Lower lobe of right lung (tissue), 2 donors: ENCODE data around the gene SPATA2. TPM values are rescaled to one million over a fixed set of nuclear protein-coding genes. Genes with fewer than 3 reads are reported as not detected.

Experiments used
- ATAC-seq, 2 donors: fragments of 200-7000 bp; cut with Tn5 transposase; one replicate each; pipeline ENCODE4 v1.9.1; 2020 to 2022; ENCODE audit warnings: mild to moderate bottlenecking in 2 of 2, moderate library complexity in 2 of 2
- DNase-seq: peaks from one replicate; pipeline ENCODE4 v3.0.0-alpha.2; 2020
- H3K27ac ChIP-seq: fragments of 200-600 bp; one replicate; pipeline ENCODE4 v1.8.0; 2022
- H3K27me3 ChIP-seq: fragments of 200-600 bp; one replicate; pipeline ENCODE4 v1.8.0; 2022; ENCODE audit warnings: low read depth
- H3K36me3 ChIP-seq: fragments of 200-600 bp; one replicate; pipeline ENCODE4 v1.8.0; 2022; ENCODE audit warnings: mild to moderate bottlenecking
- H3K4me1 ChIP-seq: fragments of 200-600 bp; one replicate; pipeline ENCODE4 v1.8.0; 2022
- H3K4me3 ChIP-seq: fragments of 200-600 bp; one replicate; pipeline ENCODE4 v1.8.0; 2022; ENCODE audit warnings: mild to moderate bottlenecking
- H3K9me3 ChIP-seq: fragments of 200-600 bp; one replicate; pipeline ENCODE4 v1.8.0; 2022
- CTCF ChIP-seq: fragments of 200-600 bp; IDR thresholded peaks from one replicate; pipeline ENCODE4 v1.8.0; 2022; ENCODE audit warnings: antibody characterized with exemption, mild to moderate bottlenecking
- intact Hi-C: fragments of 100-400 bp; cut with DNase I; formaldehyde crosslinking; loops from one replicate; pipeline ENCODE4 v1.11.0; 2022
- total RNA-seq: library from RNA; stranded (reverse); fragmentation: NEBNext Ultra II Directional; extraction: Animal tissue kit (Norgen Biotek cat#: 25700); gene quantifications from one replicate; pipeline ENCODE4 v1.2.1, GENCODE V29; 2021
- donor health status: DM: no; HTN: yes; CAD: no; lungs with severe emphysema.

The SPATA2 gene
- total RNA-seq, 1 donor from 2014 or later: 7.2 TPM

- Histone ChIP-seq H3K9me3 (no peaks in the 10 kb centered on the region), H3K36me3 (peaks cover 58% of the 10 kb centered on the region), H3K4me3 (no peak overlapping the region), H3K27me3 (no peaks in the 10 kb centered on the region), H3K4me1 (no peaks in the 10 kb centered on the region), H3K27ac (no peak overlapping the region)
- ATAC-seq (no peak), DNase-seq (no peak)
- intact Hi-C loops: no loop called here
- TF ChIP-seq CTCF: no peak
Observed at GRCh38 chr20:49874696-49875095, 40.6 kb downstream of the SPATA2 start.

- Histone ChIP-seq H3K36me3 (peaks cover 50% of the 10 kb centered on the region), H3K27me3 (no peaks in the 10 kb centered on the region), H3K27ac (no peak overlapping the region), H3K4me1 (no peaks in the 10 kb centered on the region), H3K4me3 (no peak overlapping the region), H3K9me3 (no peaks in the 10 kb centered on the region)
- no peak for ATAC-seq
- intact Hi-C loops: no loop called here
- no peak for TF ChIP-seq CTCF
- DNase-seq: no peak
Observed at GRCh38 chr20:49872056-49872455, 43.3 kb downstream of the SPATA2 start.

GRCh38 chr20:49871391-49871948, 43.9 kb downstream of the SPATA2 start:
- no peak for DNase-seq
- Histone ChIP-seq H3K27ac (no peak overlapping the region), H3K36me3 (peaks cover 45% of the 10 kb centered on the region), H3K9me3 (no peaks in the 10 kb centered on the region), H3K27me3 (no peaks in the 10 kb centered on the region), H3K4me1 (no peaks in the 10 kb centered on the region), H3K4me3 (no peak overlapping the region)
- intact Hi-C loops: no loop called here
- no peak for ATAC-seq
- no peak for TF ChIP-seq CTCF

GRCh38 chr20:49870261-49870660, 45.1 kb downstream of the SPATA2 start:
- Histone ChIP-seq H3K36me3 (peaks cover 47% of the 10 kb centered on the region), H3K27ac (no peak overlapping the region), H3K4me1 (no peaks in the 10 kb centered on the region)

GRCh38 chr20:49868964-49869363, 46.4 kb downstream of the SPATA2 start:
- Histone ChIP-seq H3K36me3 (peaks cover 52% of the 10 kb centered on the region), H3K27ac (no peak overlapping the region), H3K4me1 (no peaks in the 10 kb centered on the region), H3K27me3 (no peaks in the 10 kb centered on the region), H3K9me3 (no peaks in the 10 kb centered on the region), H3K4me3 (no peak overlapping the region)
- intact Hi-C loops: no loop called here
- ATAC-seq (no peak), DNase-seq (no peak)
- TF ChIP-seq CTCF: no peak

More at GRCh38 chr20:49870261-49870660, 45.1 kb downstream of the SPATA2 start:
- no peaks in the 10 kb centered on the region for H3K27me3 ChIP-seq
- no peak overlapping the region for H3K4me3 ChIP-seq
- ATAC-seq: no peak
- intact Hi-C loops: no loop called here
- H3K9me3 ChIP-seq: no peaks in the 10 kb centered on the region
- no peak for DNase-seq
- TF ChIP-seq CTCF: no peak

GRCh38 chr20:49868538-49868937, 46.8 kb downstream of the SPATA2 start:
- Histone ChIP-seq H3K4me3 (no peak overlapping the region), H3K27me3 (no peaks in the 10 kb centered on the region), H3K36me3 (peaks cover 56% of the 10 kb centered on the region), H3K9me3 (no peaks in the 10 kb centered on the region), H3K27ac (no peak overlapping the region), H3K4me1 (no peaks in the 10 kb centered on the region)
- intact Hi-C loops: no loop called here
- DNase-seq (no peak), ATAC-seq (no peak)
- no peak for TF ChIP-seq CTCF
